WERI-Rb-1 (cell line): Measurements from ENCODE around the gene JTB.

Source experiments
- DNase-seq: peaks from one replicate; pipeline ENCODE4 v3.0.0-alpha.2; 2020
- H3K27ac ChIP-seq: fragments of 250-450 bp; sonication (Bioruptor Pico); 2 replicates; pipeline ENCODE4 v1.5.1; 2020; ENCODE audit warnings: mild to moderate bottlenecking, moderate library complexity
- H3K27me3 ChIP-seq: fragments of 250-450 bp; sonication (Bioruptor Pico); 2 replicates; pipeline ENCODE4 v1.5.1; 2021; ENCODE audit warnings: mild to moderate bottlenecking, low read depth, moderate library complexity; ENCODE audit not compliant: insufficient read depth, severe bottlenecking
- H3K36me3 ChIP-seq: fragments of 250-450 bp; sonication (Bioruptor Pico); 2 replicates; pipeline ENCODE4 v1.5.1; 2020; ENCODE audit warnings: mild to moderate bottlenecking, moderate library complexity
- H3K4me3 ChIP-seq: 2 replicates; pipeline ENCODE4 v1.5.1; 2011; ENCODE audit warnings: low read depth, mild to moderate bottlenecking, control low read depth, low read length
- H3K9me3 ChIP-seq: fragments of 250-450 bp; sonication (Bioruptor Pico); 2 replicates; pipeline ENCODE4 v1.5.1; 2021; ENCODE audit warnings: mild to moderate bottlenecking, moderate library complexity; ENCODE audit not compliant: severe bottlenecking
- TF ChIP-seq, protein P1 (sequence below): IDR thresholded peaks from 2 replicates; pipeline ENCODE4 v1.5.1; 2011; ENCODE audit warnings: low read depth, mild to moderate bottlenecking, control low read depth, inconsistent platforms, low read length

The JTB gene

GRCh38 chr1:153941826-153942725 is 35.4 kb downstream of the JTB start:
- Histone ChIP-seq H3K27me3 (no peaks in the 10 kb centered on the region), H3K36me3 (peaks cover 80% of the 10 kb centered on the region), H3K4me3 (no peak overlapping the region), H3K9me3 (no peaks in the 10 kb centered on the region), H3K27ac (no peak overlapping the region)
- TF ChIP-seq, protein P1, sequence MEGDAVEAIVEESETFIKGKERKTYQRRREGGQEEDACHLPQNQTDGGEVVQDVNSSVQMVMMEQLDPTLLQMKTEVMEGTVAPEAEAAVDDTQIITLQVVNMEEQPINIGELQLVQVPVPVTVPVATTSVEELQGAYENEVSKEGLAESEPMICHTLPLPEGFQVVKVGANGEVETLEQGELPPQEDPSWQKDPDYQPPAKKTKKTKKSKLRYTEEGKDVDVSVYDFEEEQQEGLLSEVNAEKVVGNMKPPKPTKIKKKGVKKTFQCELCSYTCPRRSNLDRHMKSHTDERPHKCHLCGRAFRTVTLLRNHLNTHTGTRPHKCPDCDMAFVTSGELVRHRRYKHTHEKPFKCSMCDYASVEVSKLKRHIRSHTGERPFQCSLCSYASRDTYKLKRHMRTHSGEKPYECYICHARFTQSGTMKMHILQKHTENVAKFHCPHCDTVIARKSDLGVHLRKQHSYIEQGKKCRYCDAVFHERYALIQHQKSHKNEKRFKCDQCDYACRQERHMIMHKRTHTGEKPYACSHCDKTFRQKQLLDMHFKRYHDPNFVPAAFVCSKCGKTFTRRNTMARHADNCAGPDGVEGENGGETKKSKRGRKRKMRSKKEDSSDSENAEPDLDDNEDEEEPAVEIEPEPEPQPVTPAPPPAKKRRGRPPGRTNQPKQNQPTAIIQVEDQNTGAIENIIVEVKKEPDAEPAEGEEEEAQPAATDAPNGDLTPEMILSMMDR: no peak
- no peak for DNase-seq

DNA sequence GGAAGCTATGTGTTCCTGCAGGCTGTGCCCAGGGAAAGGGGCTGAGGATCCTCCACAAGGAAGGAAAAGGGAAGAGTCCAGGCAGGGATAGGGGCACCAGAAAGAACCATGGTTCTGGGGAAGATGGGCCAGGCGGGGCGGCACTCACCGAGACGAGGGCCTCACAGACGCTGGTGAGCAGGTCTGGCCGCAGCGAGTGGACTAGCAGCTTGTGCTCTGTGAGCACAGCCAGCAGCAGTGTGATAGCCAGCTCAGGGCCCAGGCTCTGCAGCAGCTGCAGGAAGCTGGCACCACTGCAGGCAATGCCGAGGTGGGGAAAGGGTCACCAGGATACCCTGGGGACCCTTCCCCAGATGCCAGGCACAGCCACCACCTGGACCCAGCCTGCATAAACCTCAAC is 36.7 kb downstream of the JTB start:
- TF ChIP-seq, protein P1: no peak
- peaks cover 92% of the 10 kb centered on the region for H3K36me3 ChIP-seq
- H3K27ac ChIP-seq: no peak overlapping the region
- no peaks in the 10 kb centered on the region for H3K27me3 ChIP-seq
- no peak for DNase-seq
- H3K4me3 ChIP-seq: no peak overlapping the region
- H3K9me3 ChIP-seq: no peaks in the 10 kb centered on the region

- Histone ChIP-seq H3K27me3 (no peaks in the 10 kb centered on the region), H3K4me3 (no peak overlapping the region), H3K27ac (no peak overlapping the region), H3K36me3 (peaks cover 99% of the 10 kb centered on the region), H3K9me3 (no peaks in the 10 kb centered on the region)
- TF ChIP-seq, protein P1: no peak
- DNase-seq: no peak
Observed at GRCh38 chr1:153939476-153939875, 38.0 kb downstream of the JTB start.

DNA sequence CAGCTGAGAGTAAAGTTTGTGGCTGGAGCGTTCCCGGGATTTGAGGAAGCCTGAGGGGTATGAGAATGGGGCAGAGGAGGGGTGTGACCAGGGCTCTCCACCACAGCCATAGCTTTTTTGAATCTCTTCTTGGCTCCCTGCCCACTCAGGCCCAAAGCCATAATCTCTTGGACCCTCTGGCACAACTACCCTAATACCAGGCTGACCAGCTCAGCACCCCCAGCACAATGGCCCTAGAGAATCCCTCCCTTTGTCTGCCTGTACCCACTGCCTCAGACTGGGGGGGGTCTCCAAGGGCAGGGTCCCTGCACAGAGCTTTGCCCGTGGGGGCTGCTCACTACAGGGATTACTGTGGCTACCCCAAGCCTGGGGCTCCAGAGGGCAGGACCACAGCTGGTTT is 38.5 kb downstream of the JTB start:
- Histone ChIP-seq H3K27me3 (no peaks in the 10 kb centered on the region), H3K9me3 (no peaks in the 10 kb centered on the region), H3K27ac (no peak overlapping the region), H3K36me3 (peaks cover 99% of the 10 kb centered on the region), H3K4me3 (no peak overlapping the region)
- TF ChIP-seq, protein P1: no peak
- DNase-seq: no peak

DNA sequence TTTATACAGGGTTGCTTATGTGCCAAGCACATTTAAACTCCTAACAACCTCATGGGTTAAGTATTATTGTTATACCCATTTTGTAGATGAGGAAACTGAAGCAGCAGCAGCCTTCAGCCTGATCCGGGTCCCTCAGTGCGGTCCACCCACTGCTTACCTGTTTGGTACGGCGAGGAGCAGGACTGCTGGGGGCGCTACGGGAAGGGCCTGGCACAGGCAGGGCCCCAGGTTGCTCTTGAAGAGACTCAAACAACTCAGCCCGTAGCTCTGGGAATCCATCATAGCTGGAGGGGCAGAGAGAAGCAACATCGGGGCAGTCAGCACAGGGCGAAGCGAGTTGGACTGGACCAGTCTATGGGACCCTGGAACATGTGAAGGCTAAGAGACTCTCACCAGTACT is 40.1 kb downstream of the JTB start:
- H3K27me3 ChIP-seq: no peaks in the 10 kb centered on the region
- H3K27ac ChIP-seq: no peak overlapping the region
- peaks cover 99% of the 10 kb centered on the region for H3K36me3 ChIP-seq
- TF ChIP-seq, protein P1: no peak
- H3K9me3 ChIP-seq: no peaks in the 10 kb centered on the region
- H3K4me3 ChIP-seq: no peak overlapping the region
- DNase-seq: no peak
